HG02623 (cell line): ENCODE measurements around the gene TUBGCP3.

Experiments
- ATAC-seq: cut with Tn5 transposase; IDR thresholded peaks from one replicate; pipeline ENCODE4 v1.9.1; 2021; ENCODE audit warnings: moderate library complexity; ENCODE audit not compliant: unreplicated experiment

TUBGCP3 gene

GRCh38 chr13:112443191-112443994 lies 144.6 kb downstream of the TUBGCP3 start:
- no peak for ATAC-seq

- ATAC-seq = no peak
Observed at GRCh38 chr13:112442483-112443090, 145.4 kb downstream of the TUBGCP3 start.

DNA sequence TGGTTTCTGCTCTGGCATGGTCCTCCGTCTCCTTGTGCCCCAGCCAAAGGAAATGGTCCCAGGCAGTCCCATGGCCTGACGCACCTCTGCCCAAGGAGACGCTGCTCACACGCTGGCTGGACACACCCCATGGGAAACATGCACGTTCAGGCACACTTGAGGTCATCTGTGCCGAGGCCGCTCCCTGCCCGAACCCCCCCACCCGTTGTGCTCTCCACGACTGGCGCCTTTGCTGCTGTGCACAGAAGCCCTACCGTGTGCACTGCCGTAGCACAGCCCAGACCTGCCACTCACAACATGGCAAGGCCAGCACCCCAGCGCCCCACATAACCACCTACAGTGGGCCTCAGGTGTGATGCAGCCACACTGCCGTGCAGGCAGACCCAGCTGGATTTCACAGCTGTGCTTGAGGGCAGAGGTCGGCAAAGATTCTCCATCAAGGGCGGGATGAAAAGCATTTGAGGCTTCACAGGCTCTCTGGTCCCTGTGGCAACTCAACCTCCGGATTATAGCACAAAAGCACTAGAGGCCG lies 146.1 kb downstream of the TUBGCP3 start:
- no peak for ATAC-seq

DNA sequence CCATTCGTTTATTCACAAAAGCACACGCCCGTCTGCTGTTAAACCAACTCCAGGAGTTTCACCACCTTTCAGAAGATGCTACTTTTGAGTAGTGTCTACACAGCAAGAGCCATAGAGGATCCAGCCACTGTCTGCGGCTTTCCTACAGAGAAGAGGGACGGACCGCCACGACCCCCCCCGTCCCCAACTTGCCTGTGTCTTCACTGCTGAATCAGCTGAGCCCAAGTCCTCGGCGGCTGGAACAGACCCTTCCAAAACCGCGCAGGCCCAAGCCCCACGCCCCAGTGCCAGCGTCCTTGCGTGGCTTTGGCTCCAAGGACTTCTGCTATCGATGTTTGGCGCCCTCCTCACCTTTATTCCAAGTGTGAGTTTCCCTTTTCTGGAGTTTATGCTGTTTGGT lies 146.7 kb downstream of the TUBGCP3 start:
- ATAC-seq = no peak

DNA sequence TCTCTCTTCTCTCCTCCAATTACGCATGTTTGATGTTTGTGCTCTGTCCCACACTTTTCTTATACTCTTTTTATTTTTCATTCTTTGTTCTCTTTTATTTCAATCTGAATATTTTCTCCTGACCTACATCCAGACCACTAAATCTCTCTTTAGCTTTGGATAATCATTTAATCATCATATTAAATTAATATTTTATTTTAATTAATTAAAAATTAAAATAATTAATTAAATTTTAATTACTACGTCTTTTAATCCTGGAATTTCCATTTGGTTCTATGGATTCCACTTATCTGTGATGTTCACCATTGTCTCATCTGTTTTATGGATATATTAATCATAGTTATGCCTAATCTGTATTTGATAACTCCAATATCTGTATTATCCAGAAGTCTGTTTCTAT lies 149.4 kb downstream of the TUBGCP3 start:
- ATAC-seq = no peak

DNA sequence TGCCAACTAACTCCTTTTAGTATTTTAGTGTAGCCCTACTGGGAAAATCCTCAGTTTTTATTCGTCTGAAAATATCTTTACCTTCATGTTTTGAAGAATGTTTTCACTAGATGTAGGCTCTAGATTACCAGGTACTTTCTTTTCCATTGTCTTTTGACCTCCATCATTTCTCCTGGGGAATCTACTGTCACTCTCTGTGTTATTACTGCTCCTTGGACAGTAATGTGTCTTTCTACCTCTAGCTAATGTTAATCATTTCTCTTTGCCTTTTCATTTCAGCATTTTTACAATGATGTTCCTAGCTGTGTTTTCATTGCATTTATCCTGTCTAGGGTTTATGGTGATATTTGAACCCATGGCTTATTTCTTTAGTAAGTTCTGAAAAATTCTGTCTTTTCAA lies 149.9 kb downstream of the TUBGCP3 start:
- ATAC-seq = no peak

DNA sequence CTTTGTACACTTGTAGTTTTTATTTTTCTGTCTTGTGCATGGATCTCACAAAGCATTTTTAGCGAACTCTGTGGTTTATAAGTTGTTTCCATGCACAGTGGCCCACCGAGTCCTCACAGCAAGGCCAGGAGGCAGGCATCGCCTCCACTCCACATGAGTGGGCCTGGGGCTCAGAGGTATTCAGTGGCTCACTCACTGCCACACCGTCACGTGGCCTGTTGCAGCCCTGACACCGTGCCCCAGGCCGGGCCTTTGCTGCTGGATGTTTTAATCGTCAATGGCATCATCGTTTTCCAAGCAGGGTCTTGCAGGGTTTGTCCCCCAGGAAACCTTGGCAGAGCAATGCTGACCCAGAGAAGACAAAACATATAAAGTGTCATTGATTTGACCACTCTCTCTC lies 152.0 kb downstream of the TUBGCP3 start:
- ATAC-seq = no peak
